HG03066 (cell line): Measurements from ENCODE around the gene SMC3.
"Not testable (repeated sequence)": the region's sequence is repeated elsewhere in the genome, so short reads cannot be mapped to it uniquely, and the experiment has no call there.

Source experiments
- ATAC-seq: cut with Tn5 transposase; IDR thresholded peaks from one replicate; pipeline ENCODE4 v1.9.1; 2021; ENCODE audit warnings: low read depth; ENCODE audit not compliant: unreplicated experiment

SMC3 gene

DNA sequence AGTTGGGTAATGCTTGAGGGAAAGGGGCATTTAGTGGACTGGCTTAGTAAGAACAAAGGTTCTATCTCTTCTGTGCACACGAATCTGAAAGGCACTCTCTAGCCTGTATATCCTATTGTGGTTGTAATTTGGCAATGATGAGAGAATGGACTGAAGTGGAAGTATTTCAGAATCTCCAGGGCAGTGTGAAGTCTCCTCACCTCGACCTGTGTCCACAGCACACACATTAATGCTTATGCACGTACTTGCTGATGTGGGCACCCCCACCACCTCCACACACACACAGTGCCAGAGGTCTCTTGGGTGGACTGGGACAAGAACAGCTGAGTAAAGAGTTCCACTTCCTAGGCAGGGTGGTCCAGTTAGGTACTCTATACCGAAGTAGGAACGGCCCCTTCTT, 6.9 kb downstream of the SMC3 start:
- ATAC-seq, result no peak

- ATAC-seq, result no peak
Observed at GRCh38 chr10:110576220-110576619, 8.7 kb downstream of the SMC3 start.

- ATAC-seq, result no peak
Observed at GRCh38 chr10:110577056-110577455, 9.6 kb downstream of the SMC3 start.

DNA sequence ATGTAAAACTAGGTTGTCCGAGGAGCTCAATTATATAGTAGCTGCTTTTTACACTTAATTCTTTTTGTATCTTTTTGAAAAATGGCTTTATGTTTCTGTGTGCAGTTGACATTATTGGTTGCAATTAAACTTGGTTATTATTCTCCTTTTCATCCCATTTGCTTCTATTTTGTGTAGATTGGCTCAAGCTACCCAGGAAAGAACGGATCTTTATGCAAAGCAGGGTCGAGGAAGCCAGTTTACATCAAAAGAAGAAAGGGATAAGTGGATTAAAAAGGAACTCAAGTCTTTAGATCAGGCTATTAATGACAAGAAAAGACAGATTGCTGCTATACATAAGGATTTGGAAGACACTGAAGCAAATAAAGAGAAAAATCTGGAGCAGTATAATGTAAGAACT, 16.5 kb downstream of the SMC3 start:
- ATAC-seq, result no peak

DNA sequence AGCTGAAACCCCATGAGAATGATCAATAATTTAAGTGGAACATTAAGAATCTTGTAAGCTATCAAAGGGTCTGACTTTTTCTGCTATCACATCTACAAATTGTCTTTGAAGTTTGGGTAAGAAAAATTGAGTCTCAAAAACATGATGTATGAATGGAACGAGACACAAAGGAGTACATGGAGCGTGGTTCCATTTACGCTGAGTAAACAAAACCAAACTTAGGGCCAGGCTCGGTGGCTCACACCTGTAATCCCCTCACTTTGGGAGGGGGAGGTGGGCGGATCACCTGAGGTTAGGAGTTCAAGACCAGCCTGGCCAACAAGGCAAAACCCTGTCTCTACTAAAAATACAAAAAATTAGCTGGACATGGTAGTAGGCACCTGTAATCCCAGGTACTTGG, 24.3 kb downstream of the SMC3 start:
- ATAC-seq, result no peak

DNA sequence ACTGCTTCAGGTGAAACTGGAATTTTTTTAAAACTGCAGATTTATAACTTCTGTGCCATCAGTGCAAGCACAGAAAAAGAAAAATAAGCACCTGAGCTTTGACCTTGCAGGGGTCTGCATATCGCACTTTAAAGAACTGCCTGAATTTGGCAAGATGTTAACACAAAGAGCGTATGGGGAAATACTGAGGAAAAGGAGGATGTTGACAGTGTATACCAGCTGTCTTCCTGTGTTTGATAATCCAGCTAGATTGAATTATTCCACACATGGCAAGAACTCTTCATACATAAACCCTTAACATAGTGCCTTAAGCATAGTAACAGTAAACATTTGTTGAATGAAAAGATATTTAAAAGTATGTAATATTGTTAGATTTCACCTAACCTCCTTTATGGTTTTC, 30.0 kb downstream of the SMC3 start:
- ATAC-seq, result no peak

GRCh38 chr10:110600487-110601101, 33.1 kb downstream of the SMC3 start:
- no peak for ATAC-seq

DNA sequence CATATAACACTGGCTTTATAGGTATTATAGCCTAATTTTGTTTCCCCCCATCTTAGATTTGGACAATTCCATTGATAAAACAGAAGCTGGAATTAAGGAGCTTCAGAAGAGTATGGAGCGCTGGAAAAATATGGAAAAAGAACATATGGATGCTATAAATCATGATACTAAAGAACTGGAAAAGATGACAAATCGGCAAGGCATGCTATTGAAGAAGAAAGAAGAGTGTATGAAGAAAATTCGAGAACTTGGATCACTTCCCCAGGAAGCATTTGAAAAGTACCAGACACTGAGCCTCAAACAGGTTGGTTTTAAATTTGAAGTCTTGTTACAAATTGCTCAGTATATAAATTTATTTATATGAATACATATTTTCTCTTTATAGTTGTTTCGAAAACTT, 34.1 kb downstream of the SMC3 start:
- ATAC-seq, result no peak

DNA sequence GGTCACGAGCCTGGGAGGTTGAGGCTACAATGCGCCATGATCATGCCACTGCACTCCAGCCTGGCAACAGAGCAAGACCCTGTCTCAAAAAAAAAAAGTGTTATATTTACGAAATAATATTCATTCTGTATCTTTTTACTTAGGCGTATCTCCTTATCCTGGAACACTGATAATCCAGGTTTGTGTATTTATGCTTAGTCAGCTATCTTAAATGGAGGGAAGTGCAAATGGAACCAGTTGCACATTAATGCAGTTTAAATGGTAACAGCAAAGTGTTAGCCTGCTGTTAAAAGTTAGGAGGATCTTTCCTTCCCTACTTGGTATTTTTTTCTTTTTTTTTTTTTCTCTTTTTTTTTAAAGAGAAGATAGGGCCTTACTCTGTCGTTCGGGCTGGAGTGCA, 40.6 kb downstream of the SMC3 start:
- no peak for ATAC-seq

DNA sequence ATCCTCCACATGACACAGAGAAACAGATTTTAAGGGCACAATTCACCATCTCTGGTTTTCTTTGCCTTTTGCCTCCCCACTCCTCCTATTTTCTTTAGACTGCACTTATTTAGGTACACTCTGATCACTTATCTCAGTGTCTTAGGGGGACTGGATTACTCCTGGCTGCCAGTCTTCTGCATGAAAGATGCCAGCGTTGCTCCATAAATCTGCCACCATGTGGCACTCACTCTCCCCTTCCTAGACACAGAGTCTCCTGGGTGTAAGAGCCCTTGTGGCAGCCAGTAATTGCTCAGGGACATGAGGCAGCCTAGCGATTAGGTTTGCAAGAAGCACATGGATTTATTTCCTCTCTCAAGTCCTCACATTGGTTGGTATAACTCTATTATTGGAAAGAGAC, 42.1 kb downstream of the SMC3 start:
- ATAC-seq, result no peak

DNA sequence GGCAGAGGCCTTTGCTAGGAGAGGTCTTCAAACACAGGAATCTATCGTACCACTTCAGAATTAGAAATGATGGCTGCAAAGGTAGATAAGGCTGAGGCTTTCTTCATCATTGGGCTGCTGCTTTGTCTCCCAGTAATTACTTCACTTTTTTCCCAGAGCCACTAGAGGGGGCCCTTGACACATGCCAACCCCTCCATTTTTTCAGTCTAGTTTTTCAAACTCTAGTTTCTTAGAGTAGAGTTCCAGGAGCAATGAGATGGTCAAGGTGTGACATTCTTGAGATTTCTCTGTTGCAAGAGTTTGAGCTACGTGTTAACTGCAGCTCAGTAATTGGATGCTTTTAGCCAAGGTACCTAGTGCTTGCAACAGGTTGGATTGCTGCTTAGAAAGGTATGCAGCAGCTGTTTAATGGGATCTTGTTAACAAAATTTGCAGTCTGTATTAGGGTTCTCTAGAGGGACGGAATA, 42.8 kb downstream of the SMC3 start:
- ATAC-seq, result no peak

- ATAC-seq, result not testable (repeated sequence)
Observed at GRCh38 chr10:110610781-110611180, 43.3 kb downstream of the SMC3 start.

DNA sequence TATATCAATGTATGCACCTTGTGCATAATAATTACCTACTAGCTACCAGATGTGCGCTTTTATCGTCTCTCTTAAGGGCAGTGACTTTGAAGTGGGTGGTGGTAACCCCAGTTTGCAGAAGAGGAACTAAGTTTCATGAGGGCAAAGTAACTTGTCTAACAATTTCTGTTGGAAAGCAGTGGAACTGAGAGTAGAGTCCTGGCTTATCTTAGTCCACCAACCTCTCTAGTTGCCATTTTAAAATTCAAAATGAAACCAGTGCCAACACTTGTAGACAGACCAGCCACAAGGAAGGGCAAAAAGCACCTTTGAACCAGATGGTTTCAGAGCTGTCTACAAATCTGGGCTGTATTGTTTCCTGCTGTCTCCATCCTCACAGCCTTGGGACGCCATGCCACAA, 44.6 kb downstream of the SMC3 start:
- no peak for ATAC-seq

DNA sequence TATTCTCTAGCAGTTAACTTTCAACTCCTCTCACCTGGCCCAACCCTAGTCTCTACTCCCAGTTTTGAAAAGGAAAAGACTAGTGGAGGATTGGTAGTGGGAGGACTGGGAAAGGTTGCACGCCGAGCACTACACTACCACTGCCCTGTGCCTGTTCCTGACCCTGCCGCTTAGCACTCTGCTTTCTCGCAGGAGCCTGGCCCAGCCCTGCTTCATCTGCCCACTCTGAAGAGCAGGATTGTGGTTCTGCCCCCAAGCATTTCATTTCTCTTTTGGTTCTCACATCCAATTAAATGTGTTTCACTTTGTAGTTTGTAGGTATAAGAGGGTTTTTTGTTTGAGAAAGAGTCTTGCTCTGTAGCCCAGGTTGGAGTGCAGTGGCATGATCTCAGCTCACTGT, 45.1 kb downstream of the SMC3 start:
- no peak for ATAC-seq

GRCh38 chr10:110613341-110613995, 46.0 kb downstream of the SMC3 start:
- ATAC-seq, result no peak

DNA sequence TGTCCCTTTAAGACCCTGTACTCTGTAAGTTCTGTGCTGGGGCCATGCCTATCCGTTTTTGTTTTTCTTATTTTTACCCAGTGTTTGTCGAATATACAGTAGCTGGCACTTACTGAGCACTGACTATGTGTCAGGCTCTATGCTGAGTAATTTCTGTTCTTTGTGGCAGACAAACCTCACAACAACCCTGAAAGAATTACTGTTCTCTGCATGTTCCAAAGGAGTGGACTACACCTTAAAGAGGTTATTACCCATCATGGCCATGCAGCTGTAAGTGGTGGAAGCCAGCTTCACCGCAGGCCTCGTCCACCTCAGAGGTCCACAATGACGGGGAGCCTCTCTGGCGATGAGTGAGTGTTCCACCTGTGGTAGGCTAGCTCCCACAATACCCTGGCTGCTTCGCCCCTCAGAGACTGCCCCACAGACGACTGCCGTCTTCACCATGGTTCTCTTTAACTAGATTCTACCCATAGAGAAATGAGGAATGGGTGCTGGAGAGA, 46.6 kb downstream of the SMC3 start:
- ATAC-seq, result no peak

GRCh38 chr10:110615057-110615747, 47.7 kb downstream of the SMC3 start:
- ATAC-seq, result no peak

DNA sequence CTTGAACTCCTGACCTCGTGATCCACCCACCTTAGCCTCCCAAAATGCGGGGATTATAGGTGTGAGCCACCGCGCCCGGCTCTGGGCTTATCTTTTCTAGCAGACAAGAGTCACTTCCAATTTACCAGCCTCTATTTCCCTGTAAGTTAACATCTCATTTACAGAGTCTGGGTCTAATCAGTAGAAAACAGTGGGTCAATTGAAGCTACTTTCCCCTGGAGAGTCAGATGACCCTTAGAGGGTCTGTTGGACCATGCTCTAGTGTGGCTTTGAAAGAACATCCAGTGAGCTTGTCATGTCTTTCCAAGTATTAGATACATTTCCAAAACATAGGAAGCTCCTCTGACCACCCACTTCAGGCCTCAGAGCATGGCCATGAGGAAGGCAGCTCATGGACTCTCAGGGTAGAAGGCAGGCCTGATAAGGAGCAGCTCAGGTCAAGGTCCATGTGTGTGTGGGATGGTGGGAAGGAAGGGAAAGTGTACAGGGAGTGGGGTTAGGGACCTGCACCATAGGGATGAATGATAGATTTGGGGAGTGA, 49.1 kb downstream of the SMC3 start:
- no peak for ATAC-seq

DNA sequence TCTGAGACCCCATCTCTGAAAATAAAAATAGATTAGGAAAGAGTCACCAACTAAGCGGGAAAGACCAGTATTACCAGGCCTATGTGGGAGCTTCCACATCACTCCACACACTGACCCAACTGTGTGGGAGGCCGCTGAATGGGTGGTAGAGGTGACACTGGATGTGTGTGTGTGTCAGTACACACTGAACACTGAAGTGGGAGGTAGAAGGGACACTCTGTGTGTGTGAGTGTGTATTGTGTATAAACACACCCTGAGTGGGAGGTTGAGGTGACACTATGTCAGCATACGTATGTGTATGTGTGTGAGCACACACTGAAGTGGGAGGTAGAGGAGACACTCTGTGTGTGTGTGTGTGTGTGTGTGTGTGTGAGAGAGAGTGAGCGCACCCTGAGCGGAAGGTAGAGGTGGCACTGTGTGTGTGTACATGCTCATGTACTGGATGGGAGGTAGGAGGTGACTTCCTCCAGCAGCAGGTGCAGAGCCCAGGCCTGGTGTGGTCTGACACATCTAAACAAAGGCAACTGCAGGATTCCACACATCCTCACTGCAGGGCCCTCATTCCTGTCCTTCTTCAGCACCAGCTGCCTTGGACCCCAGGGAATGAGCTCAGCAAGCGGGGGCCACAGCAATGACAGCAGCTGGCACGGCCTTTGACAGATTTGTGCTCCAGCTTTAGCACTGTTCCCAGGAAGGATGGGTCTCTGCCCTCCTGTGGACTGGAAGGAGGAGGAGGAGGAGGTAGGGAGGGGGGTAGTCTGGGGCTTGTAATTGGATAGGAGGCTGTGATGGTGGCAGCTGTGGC, 50.1 kb downstream of the SMC3 start:
- ATAC-seq, result no peak

DNA sequence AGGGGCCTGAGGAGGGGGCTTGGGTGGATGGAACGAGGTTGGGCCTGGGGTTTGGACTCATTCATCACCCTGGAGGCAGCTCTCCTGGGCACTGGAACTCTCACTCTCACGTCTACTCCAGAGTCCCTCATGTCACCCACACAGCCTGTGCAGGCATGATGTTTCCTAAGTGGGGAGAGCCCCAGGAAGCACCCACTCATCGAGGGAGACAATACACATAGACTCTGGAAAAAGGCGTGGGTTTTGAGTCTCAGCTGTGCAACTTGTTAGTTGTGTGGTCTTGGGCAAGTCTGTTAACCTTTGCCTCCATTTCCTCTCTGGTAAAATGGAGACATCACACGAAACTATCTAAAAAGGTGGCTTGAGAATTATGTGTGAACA, 50.7 kb downstream of the SMC3 start:
- ATAC-seq, result no peak
